Esophagus squamous epithelium (tissue), 4 donors: ENCODE data around the gene CERT1.

Source experiments
- CTCF ChIP-seq, 6 experiments: fragments of 450-650 bp in 4 of 6; fragments of 200-600 bp in 2 of 6; sonication (generic) in 2 of 6; IDR thresholded peaks; one replicate each; pipeline ENCODE4 v1.5.1; 2016 to 2019; ENCODE audit warnings: antibody characterized with exemption in 6 of 6, mild to moderate bottlenecking in 4 of 6, moderate library complexity in 4 of 6
- POLR2A ChIP-seq, 4 donors: fragments of 450-650 bp; IDR thresholded peaks; one replicate each; pipeline ENCODE4 v1.6.1; 2017; ENCODE audit warnings: antibody characterized with exemption in 4 of 4, mild to moderate bottlenecking in 4 of 4, moderate library complexity in 3 of 4

GRCh38 chr5:75482482-75482881 is 28.9 kb downstream of the CERT1 start:
- TF ChIP-seq CTCF (IDR thresholded peaks at IDR 0.05) (no peak), POLR2A (IDR thresholded peaks at IDR 0.05) (no peak)
